K562 (cell line): ENCODE results near the gene GSTM2. TPM values are rescaled to one million over a fixed set of nuclear protein-coding genes. Genes with fewer than 3 reads are reported as not detected.
"Not testable (repeated sequence)": the region's sequence is repeated elsewhere in the genome, so short reads cannot be mapped to it uniquely, and the experiment has no call there.

Experiments
- ATAC-seq: fragments of 200-7000 bp; cut with Tn5 transposase; 3 replicates; pipeline ENCODE4 v1.9.1; 2020; ENCODE audit warnings: moderate library complexity
- BruUV-seq: library from RNA; stranded (reverse); fragments of 400-500 nt; replicated peaks from 2 replicates; lab custom pipeline; 2021; lab: Mats Ljungman, UMichigan
- CTCF ChIA-PET: fragments of 300-600 bp; formaldehyde crosslinking; extraction: SDS; loops from one replicate; lab custom pipeline; 2021; ENCODE audit warnings: low intra/inter-chr PET ratio; lab: Yijun Ruan, JAX
- POLR2A ChIA-PET: fragments of 300-600, 350-650 bp; sonication (Branson Sonifier 250); formaldehyde crosslinking; extraction: SDS; loops from one replicate; lab custom pipeline; 2021; ENCODE audit warnings: antibody characterized with exemption, inconsistent platforms; lab: Yijun Ruan, JAX
- DNase-seq, 4 experiments: peaks; one replicate each; pipeline versions ENCODE4 v3.0.0 to v3.0.0-alpha.2; 2011 to 2018; ENCODE audit warnings: low spot score in 3 of 4, mixed read lengths in 3 of 4; ENCODE audit errors: extremely low read depth in 1 of 4
- FAIRE-seq: peaks from 2 replicates; lab custom pipeline; 2011; peaks lifted over from hg19 to GRCh38; lab: Jason Lieb, UNC
- H2AFZ ChIP-seq: 2 replicates; pipeline ENCODE4 v1.6.0; 2011; ENCODE audit warnings: low read depth, low read length, control low read depth, inconsistent platforms
- H3K27ac ChIP-seq: fragments of 200-600 bp; 3 replicates; pipeline ENCODE4 v1.8.0; 2011; ENCODE audit warnings: low read depth, mild to moderate bottlenecking, control low read depth, inconsistent platforms, low read length, moderate library complexity, mixed read lengths; ENCODE audit errors: extremely low read depth
- H3K27me3 ChIP-seq, 2 experiments: fragments of 300-600 bp in 1 of 2; 2 replicates in 1 of 2; 3 replicates in 1 of 2; pipeline versions ENCODE4 v1.6.0 to v1.8.0; 2011; ENCODE audit warnings: inconsistent platforms in 2 of 2, low read length in 2 of 2, mild to moderate bottlenecking in 1 of 2, mixed read lengths in 1 of 2, moderate library complexity in 1 of 2; ENCODE audit not compliant: control insufficient read depth in 2 of 2, insufficient read depth in 2 of 2
- H3K36me3 ChIP-seq: fragments of 300-600 bp; 3 replicates; pipeline ENCODE4 v1.8.0; 2011; ENCODE audit warnings: mild to moderate bottlenecking, low read length, inconsistent platforms; ENCODE audit not compliant: control insufficient read depth, insufficient read depth
- H3K4me1 ChIP-seq, 2 experiments: fragments of 200-600 bp in 1 of 2; replicated peaks in 1 of 2; 2 replicates in 1 of 2; 3 replicates in 1 of 2; pipeline versions ENCODE4 v1.5.1 to v1.8.0; 2011; ENCODE audit warnings: inconsistent platforms in 2 of 2, low read length in 2 of 2, mild to moderate bottlenecking in 1 of 2, mixed read lengths in 1 of 2, moderate library complexity in 1 of 2; ENCODE audit not compliant: control insufficient read depth in 2 of 2, insufficient read depth in 2 of 2
- H3K4me2 ChIP-seq: 2 replicates; pipeline ENCODE4 v1.6.1; 2011; ENCODE audit warnings: low read length, control low read depth, inconsistent platforms, mixed read lengths; ENCODE audit not compliant: insufficient read depth
- H3K4me3 ChIP-seq: fragments of 200-600 bp; sonication (generic), shearing (Covaris generic); 2 replicates; pipeline ENCODE4 v1.5.1; 2016; ENCODE audit warnings: control low read depth, inconsistent platforms
- H3K79me2 ChIP-seq: fragments of 200-600 bp; 3 replicates; pipeline ENCODE4 v1.8.0; 2011; ENCODE audit warnings: low read length, inconsistent platforms; ENCODE audit not compliant: control insufficient read depth, insufficient read depth
- H3K9ac ChIP-seq, 2 experiments: 2 replicates each; pipeline versions ENCODE4 v1.6.0 to v1.6.1; 2011; ENCODE audit warnings: low read depth in 2 of 2, low read length in 2 of 2, control low read depth in 1 of 2, inconsistent platforms in 1 of 2, mild to moderate bottlenecking in 1 of 2, mixed read lengths in 1 of 2; ENCODE audit not compliant: insufficient read depth in 1 of 2
- H3K9me1 ChIP-seq: one replicate; pipeline ENCODE4 v1.6.0; 2011; ENCODE audit warnings: inconsistent platforms, mild to moderate bottlenecking, low read length, moderate library complexity; ENCODE audit not compliant: control insufficient read depth, insufficient read depth
- H3K9me3 ChIP-seq: replicated peaks from 2 replicates; pipeline ENCODE4 v1.5.1; 2011; ENCODE audit warnings: low read depth, low read length, inconsistent platforms; ENCODE audit not compliant: control insufficient read depth, insufficient read depth
- H4K20me1 ChIP-seq: replicated peaks from 2 replicates; pipeline ENCODE4 v1.6.1; 2011; ENCODE audit warnings: low read length, inconsistent platforms, mixed read lengths; ENCODE audit not compliant: control insufficient read depth, insufficient read depth
- MAFF ChIP-seq: IDR thresholded peaks from 2 replicates; pipeline ENCODE4 v1.6.1; 2012; ENCODE audit warnings: low read length, improper control_type of control experiment
- MAFG ChIP-seq: fragments of 450-650 bp; conservative IDR thresholded peaks from 2 replicates; pipeline ENCODE4 v1.6.1; 2016; ENCODE audit warnings: missing genetic modification characterization, missing compliant biosample characterization
- NFE2 ChIP-seq: IDR thresholded peaks from 2 replicates; pipeline ENCODE4 v1.6.1; 2014; ENCODE audit warnings: antibody characterized with exemption, low read depth
- WGBS: fragments of 100-300 bp; shearing (Covaris generic); methylation state at CpG from one replicate; pipeline ENCODE4 v1.1.6; 2016; ENCODE audit warnings: low coverage, mixed read lengths; ENCODE audit not compliant: insufficient coverage; ENCODE audit errors: missing lambda C conversion rate; 5-methylcytosine and 5-hydroxymethylcytosine counted together
- in situ Hi-C: fragments of 300-500 bp; cut with MboI; formaldehyde crosslinking; loops from 4 replicates; pipeline ENCODE4 v1.15.0; 2018; ENCODE audit warnings: inconsistent platforms, mixed read lengths
- intact Hi-C: fragments of 100-400 bp; cut with micrococcal nuclease; formaldehyde crosslinking; loops from 2 replicates; pipeline ENCODE4 v1.14.2; 2022
- polyA plus RNA-seq, 8 experiments: library from polyadenylated mRNA; depleted of rRNA in 4 of 8; stranded (reverse) in 5 of 8; unstranded in 3 of 8; fragments of >200 nt; fragmentation: Nextera tagmentation in 2 of 8; fragmentation: Illumina TruSeq in 1 of 8; extraction: Ambion mirVana in 2 of 8; extraction: Trizol in 1 of 8; gene quantifications; 2 replicates each; pipeline versions ENCODE4 v1.2.1 to v1.2.3, GENCODE V29; 2011 to 2014; ENCODE audit warnings: inconsistent platforms in 1 of 8, missing spikeins in 1 of 8
- total RNA-seq, 7 experiments: library from RNA; depleted of rRNA in 6 of 7; stranded (reverse); fragments of >200 nt in 6 of 7; fragmentation: Illumina TruSeq in 2 of 7; extraction: Trizol in 2 of 7; gene quantifications; 2 replicates each; pipeline versions ENCODE4 v1.2.1 to v1.2.3, GENCODE V29; 2011 to 2021; ENCODE audit warnings: low replicate concordance in 1 of 7

Gene GSTM2
- total and polyA plus RNA-seq, 9 of the 15 experiments (the other 6 are each of a cell fraction or from before 2014, with no cell fraction given) = 1.6 to 15.1 (median 6.8) TPM

DNA sequence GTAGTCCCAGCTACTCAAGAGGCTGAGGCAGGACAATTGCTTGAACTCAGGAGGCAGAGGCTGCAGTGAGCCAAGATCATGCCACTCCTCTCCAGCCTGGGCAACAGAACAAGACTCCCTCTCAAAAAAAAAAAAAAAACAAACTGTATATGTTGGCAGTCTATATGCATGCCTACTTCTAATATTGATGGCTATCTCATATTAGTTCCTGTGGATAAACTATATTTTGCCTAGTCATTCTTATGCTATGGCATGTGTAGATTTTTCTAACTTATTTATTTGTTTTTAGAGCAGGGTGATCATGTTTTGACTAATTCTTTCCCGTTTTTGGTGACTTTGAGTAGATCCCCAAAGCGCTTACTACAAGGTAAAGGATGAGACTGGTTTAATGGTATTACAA, 10.8 kb downstream of the GSTM2 start:
- POLR2A ChIA-PET = interaction anchor here (0.7 kb wide), 1 partner anchor 138 kb away, joined by 3 read pairs; no protein-coding TSS in a partner anchor
- H3K9me1 ChIP-seq, H2AFZ ChIP-seq, H3K9ac ChIP-seq, CTCF ChIA-PET, FAIRE-seq, H3K79me2 ChIP-seq, H3K4me3 ChIP-seq, H4K20me1 ChIP-seq, intact Hi-C loops, H3K27ac ChIP-seq, H3K4me1 ChIP-seq, H3K36me3 ChIP-seq, BruUV-seq, H3K27me3 ChIP-seq, H3K4me2 ChIP-seq, H3K9me3 ChIP-seq, ATAC-seq: not testable (repeated sequence)
- in situ Hi-C loops = loop anchor here (5.0 kb wide), 1 partner anchor 39 kb away; no protein-coding TSS in a partner anchor
- DNase-seq = peak in 2 of 4 experiments; percentile 0
- 10% methylated on average over 2 of the region's 2 CpGs for whole genome bisulfite sequencing
- TF ChIP-seq MAFF (peak; percentile 13; the same call in 1 of the 2 replicates), NFE2 (peak; percentile 29; the same call in 1 of the 2 replicates), MAFG (tag) (peak; percentile 49)

- DNase-seq, H3K9me1 ChIP-seq, H2AFZ ChIP-seq, H3K9ac ChIP-seq, H3K4me3 ChIP-seq, intact Hi-C loops, H3K9me3 ChIP-seq, H3K27me3 ChIP-seq, H3K79me2 ChIP-seq, H3K4me2 ChIP-seq, H3K36me3 ChIP-seq, H4K20me1 ChIP-seq, in situ Hi-C loops, POLR2A ChIA-PET, FAIRE-seq, ATAC-seq, BruUV-seq, CTCF ChIA-PET, H3K27ac ChIP-seq, H3K4me1 ChIP-seq: not testable (repeated sequence)
- no CpG with 5 or more reads among the region's 6 CpGs for WGBS
Measured at GRCh38 chr1:109684777-109685176, 16.9 kb downstream of the GSTM2 start.

GRCh38 chr1:109685399-109685798, 17.5 kb downstream of the GSTM2 start:
- CTCF ChIA-PET, POLR2A ChIA-PET, H3K27ac ChIP-seq, H3K27me3 ChIP-seq, DNase-seq, H2AFZ ChIP-seq, FAIRE-seq, H3K36me3 ChIP-seq, BruUV-seq, intact Hi-C loops, H3K4me3 ChIP-seq, in situ Hi-C loops, H3K4me1 ChIP-seq, H3K9ac ChIP-seq, H3K79me2 ChIP-seq, H3K9me1 ChIP-seq, H3K9me3 ChIP-seq, H4K20me1 ChIP-seq, H3K4me2 ChIP-seq, ATAC-seq: not testable (repeated sequence)
- no CpG with 5 or more reads among the region's 1 CpG for WGBS
